HL-60 (cell line): ENCODE data around the gene TMEM183A.
"Not testable (repeated sequence)": the region's sequence is repeated elsewhere in the genome, so short reads cannot be mapped to it uniquely, and the experiment has no call there.

Source experiments
- DNase-seq, 2 experiments: peaks; one replicate each; pipeline ENCODE4 v3.0.0-alpha.2; 2010 to 2020; ENCODE audit warnings: low read depth in 1 of 2, low spot score in 1 of 2
- H3K27ac ChIP-seq: fragments of 250-450 bp; sonication (Bioruptor Pico); replicated peaks from 2 replicates; pipeline ENCODE4 v1.5.1; 2020; ENCODE audit warnings: mild to moderate bottlenecking, moderate library complexity
- H3K27me3 ChIP-seq: fragments of 250-450 bp; sonication (Bioruptor Pico); 2 replicates; pipeline ENCODE4 v1.5.1; 2021; ENCODE audit warnings: mild to moderate bottlenecking, moderate library complexity; ENCODE audit not compliant: insufficient read depth, poor library complexity, severe bottlenecking
- H3K4me3 ChIP-seq: replicated peaks from 2 replicates; pipeline ENCODE4 v1.5.1; 2011; ENCODE audit warnings: mild to moderate bottlenecking, control low read depth, low read length; ENCODE audit not compliant: insufficient read depth
- CTCF ChIP-seq: IDR thresholded peaks from one replicate; pipeline ENCODE4 v1.5.1; 2011; ENCODE audit warnings: low read length, control low read depth, inconsistent platforms; ENCODE audit not compliant: insufficient read depth
- GABPA ChIP-seq: IDR thresholded peaks from 2 replicates; pipeline ENCODE4 v1.6.1; 2012; ENCODE audit warnings: low read depth
- POLR2AphosphoS5 ChIP-seq: IDR thresholded peaks from 2 replicates; pipeline ENCODE4 v1.6.1; 2012; ENCODE audit warnings: low read depth
- REST ChIP-seq: IDR thresholded peaks from 2 replicates; pipeline ENCODE4 v1.6.1; 2012; ENCODE audit warnings: low read depth; ENCODE audit not compliant: insufficient replicate concordance
- SPI1 ChIP-seq: IDR thresholded peaks from 2 replicates; pipeline ENCODE4 v1.6.1; 2012; ENCODE audit warnings: low read depth, mild to moderate bottlenecking, borderline replicate concordance

Gene TMEM183A

GRCh38 chr1:203002951-203003350, 4.2 kb upstream of the TMEM183A start:
- no peaks in the 10 kb centered on the region for H3K27me3 ChIP-seq
- TF ChIP-seq GABPA (no peak), CTCF (no peak), POLR2AphosphoS5 (no peak), SPI1 (no peak), REST (no peak)
- DNase-seq = no peak
- no peak overlapping the region for H3K4me3 ChIP-seq
- no peak overlapping the region for H3K27ac ChIP-seq

- DNase-seq = peak in 1 of 2 experiments; percentile 70
- H3K27me3 ChIP-seq = not testable (repeated sequence)
- Histone ChIP-seq H3K4me3 (peak overlapping the region; percentile 90; the same call in 1 of the 2 replicates), H3K27ac (peak overlapping the region; percentile 94)
- TF ChIP-seq POLR2AphosphoS5 = 0 out of 2 replicates have a peak, but pooled peaks have one; percentile 28
Observed at GRCh38 chr1:203005395-203006142, 1.6 kb upstream of the TMEM183A start.

- no peak overlapping the region for H3K27ac ChIP-seq
- H3K4me3 ChIP-seq = no peak overlapping the region
- DNase-seq = no peak
- H3K27me3 ChIP-seq = no peaks in the 10 kb centered on the region
- TF ChIP-seq CTCF (no peak), SPI1 (no peak), GABPA (no peak), POLR2AphosphoS5 (no peak), REST (no peak)
Observed at GRCh38 chr1:203009185-203009584, 2.0 kb downstream of the TMEM183A start.

- TF ChIP-seq SPI1 (no peak), REST (no peak), GABPA (no peak), POLR2AphosphoS5 (no peak), CTCF (no peak)
- DNase-seq = no peak
- H3K27ac ChIP-seq = no peak overlapping the region
Observed at GRCh38 chr1:203011582-203011981, 4.4 kb downstream of the TMEM183A start.

More at GRCh38 chr1:203011582-203011981, 4.4 kb downstream of the TMEM183A start:
- H3K4me3 ChIP-seq = no peak overlapping the region
- no peaks in the 10 kb centered on the region for H3K27me3 ChIP-seq
